AG10803 (cell line): Measurements from ENCODE around the gene ZXDC.

Source experiments
- DNase-seq: peaks from one replicate; pipeline ENCODE4 v3.0.0; 2010; ENCODE audit warnings: low read depth
- H3K4me3 ChIP-seq: 2 replicates; pipeline ENCODE4 v1.5.1; 2011; ENCODE audit warnings: mild to moderate bottlenecking, low read length, control low read depth
- CTCF ChIP-seq: conservative IDR thresholded peaks from 2 replicates; pipeline ENCODE4 v1.5.1; 2011; ENCODE audit warnings: mild to moderate bottlenecking, low read length, control low read depth, inconsistent platforms

The ZXDC gene

GRCh38 chr3:126521122-126521891, 45.6 kb upstream of the ZXDC start:
- no peak overlapping the region for H3K4me3 ChIP-seq
- DNase-seq = no peak
- TF ChIP-seq CTCF = no peak

GRCh38 chr3:126519506-126520455, 44.1 kb upstream of the ZXDC start:
- H3K4me3 ChIP-seq = no peak overlapping the region
- DNase-seq = no peak
- TF ChIP-seq CTCF = no peak

- no peak overlapping the region for H3K4me3 ChIP-seq
- TF ChIP-seq CTCF = no peak
- DNase-seq = no peak
Observed at GRCh38 chr3:126518779-126519177, 43.1 kb upstream of the ZXDC start.

GRCh38 chr3:126517986-126518778, 42.5 kb upstream of the ZXDC start:
- TF ChIP-seq CTCF = no peak
- no peak for DNase-seq
- H3K4me3 ChIP-seq = no peak overlapping the region

- TF ChIP-seq CTCF = no peak
- no peak for DNase-seq
- H3K4me3 ChIP-seq = no peak within 1 kb of the TSS
Observed at GRCh38 chr3:126517291-126517951, 41.7 kb upstream of the ZXDC start, which contains the start of gene UROC1. UROC1 (minus strand) TSS chr3:126517773; CDS start chr3:126517719, 54 bp downstream.

GRCh38 chr3:126516936-126517290, 41.2 kb upstream of the ZXDC start:
- DNase-seq = no peak
- H3K4me3 ChIP-seq = no peak overlapping the region
- TF ChIP-seq CTCF = no peak
